Measurements from ENCODE around the gene GAL3ST3. TPM values are rescaled to one million over a fixed set of nuclear protein-coding genes. Genes with fewer than 3 reads are reported as not detected.
"Not testable (repeated sequence)": the region's sequence is repeated elsewhere in the genome, so short reads cannot be mapped to it uniquely, and the experiment has no call there.

GAL3ST3 gene
- total and polyA plus RNA-seq, 8 donors, result 0.09 to 0.63 (median 0.20) TPM; not detected in 3

DNA sequence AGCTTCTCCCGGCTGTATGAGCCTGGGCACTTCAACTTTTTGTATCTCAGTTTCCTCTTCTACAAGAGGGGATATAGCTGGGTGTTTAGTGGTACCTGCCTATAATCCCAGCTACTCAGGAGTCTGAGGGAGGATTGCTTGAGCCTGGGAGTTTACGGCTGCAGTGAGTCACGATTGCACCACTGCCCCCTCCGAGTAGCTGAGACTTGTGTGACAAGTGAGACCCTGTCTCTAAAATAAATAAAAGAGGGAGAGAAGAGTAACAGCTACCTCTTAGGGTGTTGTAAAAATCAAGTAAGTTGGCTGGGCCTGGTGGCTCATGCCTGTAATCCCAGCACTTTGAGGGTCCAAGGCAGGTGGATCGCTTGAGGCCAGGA, 12.6 kb downstream of the GAL3ST3 start:
- intact Hi-C loops (cut with DNase I), result no loop called here
- Histone ChIP-seq H3K27me3 (peaks cover 0 to 12% of the 10 kb centered on the region in 2 donors), H3K4me3 (no peak overlapping the region), H3K27ac (no peak overlapping the region), H3K4me1 (no peaks in the 10 kb centered on the region), H3K9me3 (no peaks in the 10 kb centered on the region), H3K36me3 (no peaks in the 10 kb centered on the region)
- ATAC-seq (no peak), DNase-seq (no peak)
- TF ChIP-seq, protein P1, sequence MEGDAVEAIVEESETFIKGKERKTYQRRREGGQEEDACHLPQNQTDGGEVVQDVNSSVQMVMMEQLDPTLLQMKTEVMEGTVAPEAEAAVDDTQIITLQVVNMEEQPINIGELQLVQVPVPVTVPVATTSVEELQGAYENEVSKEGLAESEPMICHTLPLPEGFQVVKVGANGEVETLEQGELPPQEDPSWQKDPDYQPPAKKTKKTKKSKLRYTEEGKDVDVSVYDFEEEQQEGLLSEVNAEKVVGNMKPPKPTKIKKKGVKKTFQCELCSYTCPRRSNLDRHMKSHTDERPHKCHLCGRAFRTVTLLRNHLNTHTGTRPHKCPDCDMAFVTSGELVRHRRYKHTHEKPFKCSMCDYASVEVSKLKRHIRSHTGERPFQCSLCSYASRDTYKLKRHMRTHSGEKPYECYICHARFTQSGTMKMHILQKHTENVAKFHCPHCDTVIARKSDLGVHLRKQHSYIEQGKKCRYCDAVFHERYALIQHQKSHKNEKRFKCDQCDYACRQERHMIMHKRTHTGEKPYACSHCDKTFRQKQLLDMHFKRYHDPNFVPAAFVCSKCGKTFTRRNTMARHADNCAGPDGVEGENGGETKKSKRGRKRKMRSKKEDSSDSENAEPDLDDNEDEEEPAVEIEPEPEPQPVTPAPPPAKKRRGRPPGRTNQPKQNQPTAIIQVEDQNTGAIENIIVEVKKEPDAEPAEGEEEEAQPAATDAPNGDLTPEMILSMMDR (IDR thresholded peaks at IDR 0.05), result no peak

DNA sequence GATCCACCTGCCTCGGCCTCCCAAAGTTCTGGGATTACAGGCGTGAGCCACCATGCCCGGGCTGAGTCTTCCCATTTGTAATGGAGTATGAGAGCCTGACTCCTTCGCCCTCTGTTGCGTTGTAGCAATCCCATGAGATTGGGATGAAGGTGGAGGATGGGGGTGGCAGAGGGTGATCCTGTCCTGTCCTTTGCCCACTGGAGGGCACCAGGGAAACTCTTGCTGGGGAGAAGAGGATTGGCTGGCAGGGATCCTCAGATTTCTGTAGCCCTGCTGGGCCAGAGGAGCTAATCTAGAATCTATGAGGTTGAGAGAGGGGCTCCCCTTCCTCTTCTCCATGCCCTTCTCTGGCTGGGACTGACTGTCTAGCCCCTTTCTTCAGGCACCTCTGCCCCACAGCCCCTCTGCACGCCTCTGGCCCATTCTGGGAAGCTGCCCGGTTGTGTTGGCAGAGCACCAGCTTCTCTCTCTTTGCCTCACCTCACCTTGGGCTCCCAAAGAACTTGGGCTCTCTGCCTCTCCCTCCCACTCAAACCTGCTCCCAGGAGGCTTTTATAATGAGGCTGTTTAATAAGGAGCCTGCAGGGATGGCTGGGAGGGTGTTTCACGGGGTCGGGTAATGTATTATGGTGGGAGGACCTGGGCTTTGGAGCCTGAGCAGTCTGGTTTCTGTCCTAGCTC, 13.2 kb downstream of the GAL3ST3 start:
- Histone ChIP-seq H3K27me3 (peaks cover 0 to 12% of the 10 kb centered on the region in 2 donors), H3K36me3 (no peaks in the 10 kb centered on the region), H3K9me3 (no peaks in the 10 kb centered on the region), H3K4me3 (no peak overlapping the region), H3K4me1 (no peaks in the 10 kb centered on the region), H3K27ac (no peak overlapping the region)
- intact Hi-C loops (cut with DNase I), result no loop called here
- TF ChIP-seq, protein P1 (IDR thresholded peaks at IDR 0.05), result no peak
- no peak for ATAC-seq
- no peak for DNase-seq

DNA sequence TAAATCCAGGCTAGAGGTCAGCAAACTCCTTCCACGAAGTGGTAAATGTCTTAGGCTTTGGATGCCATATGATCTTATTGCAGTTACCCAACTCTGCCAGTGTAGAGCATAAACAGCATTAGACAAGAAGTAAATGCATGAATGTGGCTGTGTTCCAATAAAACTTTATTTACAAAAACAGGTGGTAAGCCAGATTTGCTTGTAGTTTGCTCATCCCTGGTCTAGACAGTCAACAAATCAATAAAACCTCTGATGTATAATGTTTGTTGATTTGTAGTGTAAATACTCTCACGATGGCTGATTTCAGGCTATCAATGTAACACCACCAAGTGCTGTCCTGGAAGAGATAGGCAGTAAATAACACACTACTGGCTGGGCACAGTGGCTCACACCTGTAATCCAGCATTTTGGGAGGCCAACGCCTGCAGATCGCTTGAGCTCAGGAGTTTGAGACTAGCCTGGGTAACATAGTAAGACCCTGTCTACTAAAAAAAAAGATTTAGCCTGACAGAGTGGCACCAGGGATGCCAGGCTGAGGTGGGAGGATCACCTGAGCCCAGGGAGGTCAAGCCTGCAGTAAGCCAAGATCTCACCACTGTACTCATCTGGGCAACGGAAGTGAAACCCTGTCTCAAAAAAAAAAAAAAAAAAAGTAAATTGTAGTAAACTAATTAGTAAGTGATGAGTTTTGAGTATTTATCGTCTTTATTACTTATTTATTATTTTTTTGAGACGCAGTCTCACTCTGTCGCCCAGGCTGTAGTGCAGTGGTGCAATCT, 15.8 kb downstream of the GAL3ST3 start:
- Histone ChIP-seq H3K9me3 (no peaks in the 10 kb centered on the region), H3K27ac (no peak overlapping the region), H3K4me3 (no peak overlapping the region), H3K4me1 (no peaks in the 10 kb centered on the region), H3K27me3 (peaks cover 0 to 12% of the 10 kb centered on the region in 2 donors), H3K36me3 (no peaks in the 10 kb centered on the region)
- intact Hi-C loops (cut with DNase I), result no loop called here
- DNase-seq (no peak), ATAC-seq (no peak)
- TF ChIP-seq, protein P1 (IDR thresholded peaks at IDR 0.05), result no peak

DNA sequence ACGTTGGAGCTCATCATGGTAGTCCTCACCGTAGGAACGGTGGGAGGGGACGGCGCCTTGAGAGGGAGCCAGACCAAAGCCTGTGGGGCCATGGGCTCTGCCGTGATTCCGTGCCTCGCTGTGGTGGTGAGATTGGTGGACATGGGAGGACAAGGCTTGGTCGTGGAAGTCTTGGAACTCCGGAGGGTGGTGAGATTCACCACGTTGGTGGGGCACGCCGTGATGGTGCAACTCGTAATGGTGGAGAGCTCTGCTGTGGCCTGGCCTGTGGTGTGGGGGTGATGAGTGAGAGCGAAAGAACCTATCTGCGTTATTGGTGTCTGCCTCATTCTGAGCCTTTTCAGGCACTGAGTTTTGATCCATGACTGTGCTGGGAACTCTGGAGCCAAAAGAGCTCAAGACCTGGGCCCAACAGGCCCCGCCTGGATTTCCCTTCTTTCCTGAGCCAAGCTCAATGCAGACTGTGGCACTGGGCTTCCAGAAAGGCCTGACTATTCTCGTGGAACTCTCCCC, 22.9 kb downstream of the GAL3ST3 start, which contains the start of gene CATSPER1:
TSS of gene CATSPER1 (minus strand) at position 463 of the 513 bp plus-strand sequence. CDS start at position 363, 100 bp downstream.
- Histone ChIP-seq H3K27me3 (peaks cover 0 to 16% of the 10 kb centered on the region in 2 donors), H3K9me3 (no peaks in the 10 kb centered on the region), H3K4me1 (peaks cover 6 to 18% of the 10 kb centered on the region in 2 donors), H3K27ac (no peak within 1 kb of the TSS), H3K36me3 (no peaks in the 10 kb centered on the region), H3K4me3 (no peak within 1 kb of the TSS)
- ATAC-seq (no peak), DNase-seq (no peak)
- intact Hi-C loops (cut with DNase I), result no loop called here
- TF ChIP-seq, protein P1 (IDR thresholded peaks at IDR 0.05), result no peak

DNA sequence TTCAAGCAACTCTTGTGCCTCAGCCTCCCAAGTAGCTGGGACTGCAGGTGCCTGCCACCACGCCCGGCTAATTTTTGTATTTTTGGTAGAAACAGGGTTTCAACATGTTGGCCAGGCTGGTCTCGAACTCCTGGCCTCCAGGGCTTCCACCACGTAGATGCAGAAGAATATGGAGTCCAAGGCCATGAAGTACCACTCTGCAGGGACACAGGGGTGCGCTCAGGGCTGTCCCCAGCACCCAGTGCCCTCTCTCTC, 25.8 kb downstream of the GAL3ST3 start:
- ATAC-seq; intact Hi-C loops (cut with DNase I): not testable (repeated sequence)

More for the DNA sequence above, 25.8 kb downstream of the GAL3ST3 start:
- Histone ChIP-seq H3K27me3 (peaks cover 0 to 16% of the 10 kb centered on the region in 2 donors), H3K4me1 (peaks cover 6 to 28% of the 10 kb centered on the region in 2 donors)
- not testable (repeated sequence) for H3K9me3 ChIP-seq, H3K36me3 ChIP-seq, H3K4me3 ChIP-seq, DNase-seq, H3K27ac ChIP-seq
